Measurements from ENCODE around the gene CHST15.

CHST15 gene

DNA sequence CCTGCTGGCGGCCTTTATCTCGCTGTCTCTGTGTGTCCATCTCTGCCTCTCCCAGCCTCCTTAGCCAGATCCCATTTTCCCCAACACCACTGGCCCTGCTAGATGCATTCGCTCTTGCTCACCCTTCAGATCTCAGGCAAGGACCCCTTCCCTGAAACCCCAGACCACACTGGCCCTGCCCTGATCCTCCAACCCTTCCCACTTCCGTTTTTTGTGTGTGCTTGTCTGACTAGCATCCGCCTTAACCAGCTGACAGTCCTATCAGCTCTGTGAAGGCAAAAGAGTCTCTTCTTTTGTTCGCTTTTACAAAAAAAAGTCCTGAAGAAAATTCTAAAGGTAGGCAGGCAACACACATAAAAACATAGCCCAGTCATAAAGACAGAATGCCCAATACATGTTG is 28.7 kb downstream of the CHST15 start:
- no peak for DNase-seq (ENCODE audit: low read depth)

DNA sequence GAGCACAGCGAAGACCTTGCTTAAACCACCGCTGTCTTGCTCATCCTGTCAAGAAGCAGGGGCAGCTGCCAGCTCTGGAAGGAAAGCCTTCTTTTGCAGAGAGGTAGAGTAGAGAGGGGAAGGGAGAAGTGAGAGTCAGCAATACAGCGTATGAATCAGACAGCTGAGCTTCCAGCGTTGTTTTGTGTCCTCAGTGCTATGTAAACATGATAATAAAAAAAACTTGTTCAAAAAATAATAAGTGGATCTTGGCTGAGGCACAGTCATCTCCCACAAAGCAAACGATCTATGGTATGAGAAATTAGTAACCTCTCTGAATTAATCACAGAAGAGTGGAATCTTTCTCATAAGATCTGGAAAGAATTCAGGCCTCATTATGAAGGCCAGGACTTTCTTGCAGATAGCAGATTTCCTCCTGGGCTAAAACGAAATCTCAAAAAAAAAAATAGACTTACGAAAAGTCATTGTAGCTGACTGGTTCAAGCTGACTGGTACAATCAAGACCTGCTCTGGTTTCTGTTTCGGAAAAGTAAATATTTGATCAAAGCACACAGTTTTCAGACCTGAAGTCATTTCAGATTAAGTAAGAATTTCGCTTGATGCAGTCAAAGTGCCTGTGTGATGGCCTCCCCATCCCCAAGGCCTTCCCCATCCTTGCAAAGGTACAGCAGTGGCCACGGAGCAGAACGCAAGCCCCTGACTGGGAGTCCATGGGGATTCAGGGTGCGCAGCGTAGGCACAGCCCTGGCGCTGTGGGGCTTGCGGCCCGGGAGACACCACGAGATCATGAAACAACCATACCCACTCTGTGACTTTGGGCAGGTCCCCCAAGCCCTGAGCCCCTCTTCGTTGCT is 29.4 kb downstream of the CHST15 start:
- no peak for DNase-seq (ENCODE audit: low read depth)

- no peak for DNase-seq (ENCODE audit: low read depth)
Observed at GRCh38 chr10:124062390-124062789, 31.0 kb downstream of the CHST15 start.

DNA sequence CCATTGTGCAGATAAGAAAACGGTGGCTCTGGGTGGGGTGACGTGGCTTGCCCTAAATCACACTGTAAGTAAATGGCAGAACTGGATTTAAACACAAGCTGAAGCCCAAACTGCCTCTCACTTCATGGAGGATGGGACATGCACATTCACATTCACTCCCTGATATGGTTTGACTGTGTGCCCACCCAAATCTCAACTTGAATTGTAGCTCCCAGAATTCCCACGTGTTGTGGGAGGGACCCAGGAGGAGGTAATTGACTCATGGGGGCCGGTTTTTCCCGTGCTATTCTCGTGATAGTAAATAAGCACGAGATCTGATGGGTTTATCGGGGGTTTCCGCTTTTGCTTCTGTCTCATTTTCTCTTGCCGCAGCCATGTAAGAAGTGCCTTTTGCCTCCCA is 32.4 kb downstream of the CHST15 start:
- no peak for DNase-seq (ENCODE audit: low read depth)

GRCh38 chr10:124060148-124060720 is 33.2 kb downstream of the CHST15 start:
- no peak for DNase-seq (ENCODE audit: low read depth)

- DNase-seq (ENCODE audit: low read depth) = no peak
Observed at GRCh38 chr10:124059551-124059950, 33.8 kb downstream of the CHST15 start.

DNA sequence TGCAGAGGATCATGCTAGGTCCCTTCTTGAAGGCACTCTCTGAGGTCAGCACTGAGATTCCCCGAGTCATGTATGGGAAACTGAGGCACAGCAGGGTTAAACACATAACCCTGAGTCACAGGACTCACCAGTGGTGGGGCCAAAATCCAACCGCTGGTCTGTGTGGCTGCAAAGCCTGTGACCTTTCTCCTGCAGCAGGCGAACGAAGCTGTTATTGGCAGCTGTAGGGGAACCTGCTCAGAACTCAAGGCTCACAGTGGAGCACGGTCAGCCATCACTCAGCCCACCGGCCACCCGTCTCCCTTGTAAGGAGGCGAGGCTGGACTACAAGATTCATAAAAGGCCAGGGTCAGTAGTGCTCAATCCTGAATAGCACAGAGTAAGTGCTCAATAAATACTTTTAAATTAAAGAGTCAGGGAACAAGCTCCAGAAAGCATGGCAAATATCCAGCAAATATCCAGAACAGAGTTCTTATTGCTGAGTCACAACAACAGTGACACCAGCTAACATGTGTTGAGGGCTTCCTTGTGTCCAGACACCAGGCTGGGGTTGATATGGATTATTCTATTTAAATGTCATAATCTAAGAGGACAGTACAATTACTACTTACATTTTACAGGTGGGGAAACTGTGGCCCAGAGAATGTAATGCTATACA is 34.9 kb downstream of the CHST15 start:
- DNase-seq (ENCODE audit: low read depth) = no peak

DNA sequence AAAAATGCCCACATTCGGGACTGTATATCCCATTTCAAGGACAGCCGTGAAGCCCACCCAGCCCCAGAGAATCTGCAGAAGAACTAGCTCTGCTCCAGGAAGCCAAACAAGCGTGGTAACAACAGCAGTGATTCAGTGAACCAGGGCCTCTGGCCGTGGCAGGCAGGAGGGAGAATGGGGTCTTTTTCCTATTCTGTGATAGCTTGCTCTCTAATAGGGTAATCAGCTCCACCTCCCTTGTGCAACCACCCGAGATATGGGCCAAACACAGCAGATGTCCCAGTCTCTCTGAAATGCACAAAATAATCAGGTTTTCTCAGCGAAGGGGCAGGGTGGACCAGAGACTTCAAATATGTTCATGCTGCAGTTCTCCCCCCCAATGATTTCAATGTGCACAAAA is 35.8 kb downstream of the CHST15 start:
- no peak for DNase-seq (ENCODE audit: low read depth)

DNA sequence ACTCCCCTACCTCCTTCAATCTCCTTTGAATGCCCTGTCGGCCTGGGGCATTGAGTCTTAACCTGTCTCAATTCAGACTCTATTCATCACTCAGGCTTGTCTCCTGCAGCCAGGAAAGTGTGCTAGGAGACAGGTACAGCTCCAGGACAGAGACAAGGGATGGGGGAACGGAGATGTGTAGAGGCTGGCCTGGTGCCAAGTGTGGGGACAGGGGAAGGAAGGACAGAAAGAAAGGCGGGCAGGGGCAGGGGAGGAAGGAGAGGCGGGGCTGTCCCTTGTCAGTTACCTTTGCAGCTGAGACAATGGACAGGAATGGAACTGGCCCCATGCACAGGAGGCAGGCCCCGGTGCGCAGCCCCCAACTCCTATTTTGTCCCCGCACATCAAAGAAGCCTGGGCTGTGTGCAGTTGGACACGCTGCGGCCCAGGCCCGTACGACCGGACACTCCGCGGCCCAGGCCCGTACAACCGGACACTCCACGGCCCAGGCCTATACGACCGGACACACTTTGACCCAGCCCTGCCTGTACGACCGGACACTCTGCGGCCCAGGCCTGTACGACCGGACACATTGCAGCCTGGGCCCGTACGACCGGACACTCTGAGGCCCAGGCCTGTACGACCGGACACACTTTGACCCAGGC is 36.9 kb downstream of the CHST15 start:
- DNase-seq (ENCODE audit: low read depth) = no peak

DNA sequence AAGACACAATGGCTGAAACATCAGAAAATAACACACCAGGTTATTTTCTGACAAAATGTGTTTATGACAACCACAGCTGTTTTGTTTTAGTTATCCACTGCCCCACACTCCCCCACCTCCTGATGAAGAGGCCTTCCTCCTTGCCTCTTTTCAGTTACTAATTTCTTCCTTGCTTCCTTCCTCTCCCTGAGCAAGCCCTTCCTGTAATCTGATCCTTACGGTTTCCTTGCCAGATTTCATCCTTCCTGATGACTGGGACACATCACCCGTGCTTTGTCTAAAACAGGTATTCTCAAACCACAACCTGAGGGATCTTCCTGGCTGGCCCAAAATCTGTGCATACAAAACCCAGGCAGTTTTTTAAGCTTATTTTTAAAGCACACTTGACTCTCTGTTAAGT is 39.4 kb downstream of the CHST15 start:
- DNase-seq (ENCODE audit: low read depth) = no peak

- no peak for DNase-seq (ENCODE audit: low read depth)
Observed at GRCh38 chr10:124052561-124052960, 40.8 kb downstream of the CHST15 start.

DNA sequence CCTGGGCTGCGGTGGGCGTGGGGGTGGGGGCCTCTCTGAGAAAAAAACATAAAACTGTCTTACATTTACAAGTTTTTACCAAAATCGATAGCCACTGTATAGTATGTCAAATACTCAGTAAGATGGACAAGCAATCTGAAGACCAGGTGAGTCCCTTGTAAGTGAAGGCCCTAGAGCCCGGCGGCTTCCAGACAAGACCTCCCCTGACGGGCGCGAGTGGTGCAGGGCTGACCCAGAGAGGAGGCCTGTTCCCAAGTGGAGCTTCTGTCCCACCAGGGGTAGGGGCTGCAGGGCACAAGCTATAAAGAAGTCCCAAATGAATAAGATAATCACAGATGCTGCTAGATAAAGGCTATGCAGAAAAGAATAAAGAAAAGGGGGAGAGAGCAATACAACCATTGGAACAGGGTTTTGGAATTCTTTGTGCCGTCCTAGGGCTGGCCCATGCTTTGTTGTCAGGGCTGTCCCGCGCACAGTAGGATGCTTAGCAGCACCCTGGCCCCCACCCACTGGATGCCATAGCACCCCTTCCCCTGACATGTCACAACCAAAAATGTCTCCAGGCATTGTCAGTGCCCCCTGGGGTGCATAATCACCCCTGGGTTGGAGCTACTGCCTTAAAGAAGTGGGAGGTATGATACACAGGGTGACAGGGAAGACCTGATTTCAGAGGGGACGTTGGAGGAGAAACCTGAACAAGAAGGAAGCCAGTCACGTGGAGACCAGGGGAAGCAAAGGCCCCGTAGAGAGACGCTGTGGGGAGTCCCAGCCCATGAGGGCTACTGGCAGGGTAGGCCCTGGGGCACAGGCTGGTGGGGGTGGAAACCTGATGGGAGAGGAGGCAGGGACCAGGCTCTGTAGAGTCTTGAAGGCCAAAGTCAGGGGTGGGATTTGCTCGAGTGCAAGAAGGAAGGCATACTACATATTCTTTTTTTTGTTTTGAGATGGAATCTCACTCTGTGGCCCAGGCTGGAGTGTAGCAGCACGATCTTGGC is 43.1 kb downstream of the CHST15 start:
- no peak for DNase-seq (ENCODE audit: low read depth)

DNA sequence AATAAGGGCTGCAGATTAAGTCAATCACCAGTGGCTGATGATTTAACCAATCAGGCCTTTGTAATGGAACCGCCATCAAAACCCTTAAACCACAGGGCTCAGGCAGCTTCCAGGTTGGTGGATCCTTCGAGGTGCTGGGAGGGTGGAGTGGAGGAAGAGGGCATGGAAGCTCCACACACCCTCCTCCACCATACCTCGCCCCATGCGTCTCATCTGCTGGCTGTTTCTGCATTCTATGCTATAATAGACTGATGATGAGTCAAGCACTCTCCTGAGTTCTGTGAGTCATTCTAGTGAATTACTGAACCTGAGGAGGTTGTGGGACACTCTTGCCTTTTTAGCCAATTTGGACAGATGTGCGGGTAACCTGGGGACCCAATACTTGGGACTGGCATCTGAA is 43.9 kb downstream of the CHST15 start:
- DNase-seq (ENCODE audit: low read depth) = no peak

GRCh38 chr10:124048371-124049290 is 44.8 kb downstream of the CHST15 start:
- no peak for DNase-seq (ENCODE audit: low read depth)

DNA sequence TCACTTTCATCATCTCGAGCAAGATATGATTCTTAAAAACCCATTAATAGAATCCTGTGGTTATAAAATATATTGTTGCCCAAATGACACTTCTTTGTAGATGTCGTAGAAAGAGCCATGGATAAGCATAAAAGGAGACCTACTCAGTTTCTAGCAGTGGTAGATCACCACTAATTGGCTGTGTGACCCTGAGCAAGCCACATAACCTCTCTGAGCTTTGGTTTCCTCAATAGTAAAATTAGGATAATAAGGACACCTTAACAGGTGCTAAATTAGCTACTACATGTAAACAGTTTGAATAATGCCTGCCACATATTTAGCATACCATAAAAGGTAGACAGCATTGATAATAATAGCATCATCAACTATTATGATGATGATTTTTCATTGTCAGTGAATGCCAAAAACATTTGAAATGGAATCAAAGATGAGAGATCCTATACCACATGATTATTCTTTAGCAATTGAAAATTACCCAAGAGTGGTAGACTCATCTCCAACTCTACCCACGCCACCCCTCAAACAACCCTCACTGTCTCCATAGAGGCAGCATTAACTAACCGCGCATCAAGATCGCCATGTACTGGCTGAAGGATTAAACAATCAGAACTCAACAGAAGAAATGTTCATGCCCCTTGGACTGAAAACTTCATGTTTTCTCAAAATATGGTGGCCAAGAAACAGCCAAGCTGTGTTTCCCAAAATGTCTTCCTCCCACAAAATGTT is 45.8 kb downstream of the CHST15 start:
- no peak for DNase-seq (ENCODE audit: low read depth)

GRCh38 chr10:124045801-124046355 is 47.5 kb downstream of the CHST15 start:
- DNase-seq (ENCODE audit: low read depth) = no peak

DNA sequence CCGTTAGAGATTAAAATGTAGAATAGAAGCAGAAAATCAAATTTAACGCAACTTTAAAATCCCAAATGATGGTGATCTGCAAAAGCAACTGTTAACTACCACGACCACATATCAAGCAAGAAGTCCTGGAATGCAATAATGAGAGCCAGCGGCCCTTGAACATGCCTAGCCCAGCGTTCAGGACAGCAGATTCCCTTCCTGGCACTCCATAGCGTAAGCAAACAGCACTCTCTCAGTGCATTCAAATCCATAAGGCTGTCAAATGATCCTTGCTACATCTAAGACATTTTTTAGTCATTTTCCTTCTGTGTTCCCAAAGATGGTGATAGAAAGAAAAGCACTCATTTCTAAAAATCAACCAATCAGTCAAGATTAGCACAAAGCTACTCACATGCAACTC is 48.1 kb downstream of the CHST15 start:
- no peak for DNase-seq (ENCODE audit: low read depth)

- no peak for DNase-seq (ENCODE audit: low read depth)
Observed at GRCh38 chr10:124044143-124044862, 49.1 kb downstream of the CHST15 start.
